GM18858 (cell line): ENCODE results near the gene TTI1.
A peak's percentile ranks its signal among the peaks of the same experiment; 100 is the strongest.

Experiments
- ATAC-seq: cut with Tn5 transposase; IDR thresholded peaks from one replicate; pipeline ENCODE4 v1.9.1; 2021; ENCODE audit not compliant: unreplicated experiment

Gene TTI1

GRCh38 chr20:38033330-38034107 is at the start of gene TTI1, which contains the start of gene RPRD1B:
TSS of gene TTI1 (minus strand) at chr20:38033456. CDS start at chr20:38013816, 19,640 bp downstream.
TSS of gene RPRD1B (plus strand) at chr20:38033746. CDS start at chr20:38033948, 202 bp downstream.
- peak; percentile 65 for ATAC-seq

DNA sequence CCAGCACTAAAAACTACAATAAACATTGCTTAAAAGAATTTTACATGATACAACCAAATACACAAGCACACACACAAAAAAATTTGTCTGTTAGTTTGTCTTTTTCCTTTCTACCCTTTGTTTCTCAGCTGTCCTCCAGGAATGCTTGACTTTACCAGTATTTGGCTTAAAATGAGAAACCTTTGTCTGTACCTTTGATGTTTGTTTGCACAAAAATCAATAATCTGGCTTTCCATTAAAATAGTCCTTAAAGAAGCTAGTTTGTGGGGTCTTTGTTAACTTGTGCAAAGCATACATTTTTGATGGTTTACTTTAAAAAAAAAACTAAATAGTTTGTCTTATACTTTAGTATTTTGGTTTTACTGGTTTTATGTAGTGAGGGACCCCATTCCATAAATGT is 49.6 kb upstream of the TTI1 start:
- ATAC-seq = no peak

DNA sequence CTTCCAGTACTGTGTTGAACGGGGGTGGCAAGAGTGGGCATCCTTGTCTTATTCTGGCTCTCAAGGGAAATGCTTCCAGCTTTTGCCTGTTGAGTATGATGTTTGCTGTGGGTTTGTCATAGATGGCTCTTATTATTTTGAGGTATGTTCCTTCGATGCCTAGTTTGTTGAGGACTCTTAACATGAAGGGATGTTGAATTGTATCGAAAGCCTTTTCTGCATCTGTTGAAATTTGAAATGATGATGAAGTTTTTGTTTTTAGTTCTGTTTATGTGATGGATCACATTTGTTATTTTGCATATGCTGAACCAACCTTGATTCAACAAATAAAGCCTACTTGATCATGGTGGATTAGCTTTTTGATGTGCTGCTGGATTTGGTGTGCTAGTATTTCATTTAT is 48.3 kb upstream of the TTI1 start:
- no peak for ATAC-seq

DNA sequence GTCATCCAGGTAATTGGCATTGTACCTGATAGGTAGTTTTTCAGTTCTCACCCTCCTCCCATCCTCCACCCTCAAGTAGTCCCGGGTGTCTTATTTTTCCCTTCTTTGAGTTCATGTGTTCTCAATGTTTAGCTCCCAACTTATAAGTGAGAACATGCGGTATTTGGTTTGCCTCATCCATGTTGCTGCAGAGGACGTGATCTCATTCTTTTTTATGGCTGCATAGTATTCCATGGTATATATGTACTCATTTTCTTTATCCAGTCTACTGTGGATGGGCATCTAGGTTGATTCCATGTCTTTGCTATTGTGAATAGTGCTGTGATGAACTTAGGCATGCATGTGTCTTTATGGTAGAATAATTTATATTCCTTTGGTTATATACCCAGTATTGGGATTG is 46.1 kb upstream of the TTI1 start:
- no peak for ATAC-seq

- ATAC-seq = no peak
Measured at GRCh38 chr20:38078084-38078483, 44.8 kb upstream of the TTI1 start.

DNA sequence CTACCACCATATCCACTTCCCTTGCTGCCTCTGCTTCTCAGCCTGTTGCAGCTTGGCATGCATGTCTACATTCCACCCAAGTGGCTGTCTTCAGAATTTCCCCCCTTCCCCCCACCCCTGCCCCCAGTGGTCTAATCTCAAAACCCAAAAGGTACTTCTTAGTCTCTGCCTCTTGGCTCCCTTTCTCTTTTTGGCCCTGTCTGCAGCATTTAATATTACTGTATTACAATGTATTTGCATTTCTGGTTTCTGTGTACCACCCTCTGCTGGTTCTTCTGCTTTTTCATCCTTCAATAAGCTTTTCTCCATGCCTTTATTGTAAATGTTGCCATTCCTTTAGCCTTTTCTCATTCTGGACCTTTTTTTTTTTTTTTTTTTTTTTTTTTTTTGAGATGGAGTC is 43.3 kb upstream of the TTI1 start:
- ATAC-seq = no peak

DNA sequence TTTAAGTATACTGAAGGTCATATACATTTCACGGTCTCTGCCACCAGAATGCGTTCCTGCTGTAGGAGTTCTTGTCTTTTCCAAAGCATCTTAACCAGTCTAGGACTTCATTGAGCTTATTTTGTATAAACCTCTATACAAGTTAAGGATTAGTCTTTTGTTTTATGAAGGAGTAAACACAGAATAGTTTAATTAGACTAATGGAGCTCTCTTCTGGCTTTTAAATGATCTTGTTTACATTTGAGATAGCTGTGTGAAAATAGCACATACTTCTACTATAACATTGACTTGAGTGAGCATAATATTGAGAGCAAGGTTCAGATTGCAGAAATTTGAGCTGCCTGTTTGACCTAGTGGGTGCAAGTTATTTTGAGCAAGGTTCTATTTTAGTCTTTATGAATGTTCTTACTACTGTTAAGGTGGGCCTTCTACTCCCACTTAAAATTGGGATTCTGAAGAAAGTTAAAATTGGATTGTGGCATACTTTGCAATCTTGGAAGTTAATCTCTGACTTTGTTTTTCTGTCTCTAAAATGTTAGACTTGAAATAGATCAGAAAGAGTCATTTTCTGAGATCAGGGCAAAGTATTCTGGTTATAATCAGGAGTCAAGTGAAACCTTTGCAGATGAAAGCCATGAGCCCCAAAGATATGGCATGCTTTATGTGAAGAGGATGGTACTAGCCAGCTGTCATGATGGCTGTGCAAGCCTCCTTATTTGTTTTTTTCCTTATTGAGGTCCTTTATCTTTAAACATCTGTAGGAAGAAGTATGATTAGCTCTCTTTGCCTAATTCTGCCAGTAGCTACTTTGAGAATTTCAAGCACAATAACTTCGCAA is 42.1 kb upstream of the TTI1 start:
- no peak for ATAC-seq

DNA sequence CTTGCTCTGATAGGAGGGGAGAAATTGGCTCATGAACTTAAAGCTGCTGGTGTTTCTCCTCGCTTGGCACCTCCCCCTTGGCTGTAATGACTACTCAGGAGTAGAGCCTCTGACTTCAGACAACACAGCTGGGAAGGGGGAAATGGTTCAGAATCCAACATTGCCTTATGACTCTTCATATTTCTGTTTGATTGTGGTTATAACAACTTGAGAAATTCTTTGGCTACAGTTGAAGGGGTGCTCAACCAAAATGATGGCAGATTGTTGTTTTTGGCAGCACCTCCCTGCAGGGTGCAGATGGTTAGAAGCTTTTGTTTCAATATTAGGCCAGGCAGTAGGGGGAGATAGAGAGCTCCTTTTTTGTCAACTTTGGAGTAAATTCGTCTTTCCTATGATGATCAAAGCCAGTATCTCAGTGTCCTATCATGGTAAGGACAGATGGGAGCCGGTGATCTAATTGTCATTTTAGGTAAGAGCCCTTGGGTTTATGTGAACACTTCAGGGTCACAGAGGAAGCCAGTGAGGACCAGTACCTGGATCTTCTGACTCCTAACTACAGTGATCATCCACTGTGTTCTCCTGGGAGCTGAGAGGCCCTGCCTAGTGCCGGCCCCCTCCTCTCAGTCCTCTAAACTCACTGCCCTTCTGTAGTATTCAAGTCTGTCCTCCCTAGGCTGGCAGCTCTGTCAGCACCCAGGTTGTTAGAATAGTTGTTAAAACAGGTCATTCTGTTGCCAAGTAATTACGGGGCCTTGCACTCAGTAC is 40.2 kb upstream of the TTI1 start:
- ATAC-seq = no peak

- ATAC-seq = no peak
Measured at GRCh38 chr20:38072898-38073297, 39.6 kb upstream of the TTI1 start.

DNA sequence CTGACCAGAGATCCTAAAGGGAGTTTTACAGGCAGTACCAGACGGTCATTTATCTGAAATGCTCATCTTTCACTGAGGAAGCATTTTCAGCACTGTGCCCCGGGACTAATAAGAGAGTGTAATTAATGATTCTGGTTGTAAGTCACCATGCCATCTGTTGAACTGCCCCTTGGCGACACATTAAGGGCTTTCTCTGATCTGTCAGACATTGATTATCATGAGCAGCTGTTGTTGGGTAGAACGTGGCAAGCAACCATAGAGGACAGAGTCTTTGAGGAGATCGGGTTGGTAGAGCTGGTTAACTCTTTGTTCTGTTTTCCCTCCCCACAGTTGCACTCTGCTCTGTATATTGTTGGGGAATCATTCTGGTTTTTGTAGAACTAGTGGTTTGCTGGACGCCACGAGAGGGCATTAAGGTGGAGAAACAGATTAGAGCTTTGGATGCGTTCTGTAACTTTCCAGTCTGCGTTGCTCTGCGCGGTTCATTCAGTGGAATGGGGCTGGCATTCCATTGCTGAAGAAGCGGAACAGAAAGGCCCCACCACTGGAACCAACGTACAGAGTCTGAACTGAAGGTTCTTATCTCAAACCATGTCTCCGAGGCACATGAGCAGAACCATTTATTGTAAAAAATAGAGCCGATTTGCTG is 34.6 kb upstream of the TTI1 start:
- ATAC-seq = no peak

GRCh38 chr20:38066969-38067716 is 33.9 kb upstream of the TTI1 start:
- no peak for ATAC-seq

DNA sequence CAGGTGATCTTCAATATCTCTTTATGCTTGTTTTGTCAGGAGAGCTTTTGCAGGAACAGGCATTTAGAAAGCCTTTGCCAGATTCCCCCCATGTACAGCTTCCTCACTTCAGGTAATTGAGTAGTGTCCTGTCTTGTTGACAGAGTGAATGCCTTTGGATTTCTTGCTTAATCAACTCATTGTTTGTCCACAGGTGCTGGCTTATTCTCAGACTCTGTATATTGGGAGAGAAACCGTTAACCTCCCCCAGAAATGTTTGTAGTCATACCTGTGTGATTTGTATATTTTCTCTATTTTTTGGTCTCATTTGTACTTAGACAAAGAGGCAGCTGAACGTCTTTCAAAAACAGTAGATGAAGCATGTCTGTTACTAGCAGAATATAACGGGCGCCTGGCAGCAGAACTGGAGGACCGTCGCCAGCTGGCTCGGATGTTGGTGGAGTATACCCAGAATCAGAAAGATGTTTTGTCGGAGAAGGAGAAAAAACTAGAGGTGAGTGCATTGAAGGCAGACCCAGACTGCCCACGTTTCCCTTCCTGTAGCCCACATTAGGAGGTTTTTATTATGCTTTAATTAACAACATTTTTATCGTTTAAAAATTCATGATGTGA is 32.6 kb upstream of the TTI1 start:
- no peak for ATAC-seq

GRCh38 chr20:38063911-38064530 is 30.8 kb upstream of the TTI1 start:
- no peak for ATAC-seq

- no peak for ATAC-seq
Measured at GRCh38 chr20:38062890-38063289, 29.6 kb upstream of the TTI1 start.

- ATAC-seq = no peak
Measured at GRCh38 chr20:38061109-38061508, 27.9 kb upstream of the TTI1 start.

DNA sequence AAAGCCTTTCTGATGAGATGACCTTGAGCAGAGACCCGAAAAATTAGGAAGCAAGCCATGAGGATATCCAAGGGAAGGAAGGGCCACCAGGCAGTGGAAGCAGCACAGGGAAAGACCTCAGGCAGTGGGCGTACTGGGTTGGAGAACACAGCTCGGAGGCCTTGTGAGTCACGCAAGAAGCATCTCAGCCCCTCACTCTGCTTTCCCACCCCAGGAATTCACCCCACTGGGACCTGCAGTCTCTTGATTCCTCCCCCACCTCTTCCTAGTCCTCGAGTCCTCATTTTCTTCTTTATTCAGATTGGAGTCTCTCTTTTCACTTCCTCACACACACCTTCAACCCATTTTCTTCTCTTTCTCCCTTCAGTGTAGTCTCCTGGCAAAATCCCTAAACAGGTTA is 27.3 kb upstream of the TTI1 start:
- ATAC-seq = no peak

- no peak for ATAC-seq
Measured at GRCh38 chr20:38059832-38060231, 26.6 kb upstream of the TTI1 start.

- peak; percentile 50 for ATAC-seq
Measured at GRCh38 chr20:38057351-38057972, 24.2 kb upstream of the TTI1 start.

DNA sequence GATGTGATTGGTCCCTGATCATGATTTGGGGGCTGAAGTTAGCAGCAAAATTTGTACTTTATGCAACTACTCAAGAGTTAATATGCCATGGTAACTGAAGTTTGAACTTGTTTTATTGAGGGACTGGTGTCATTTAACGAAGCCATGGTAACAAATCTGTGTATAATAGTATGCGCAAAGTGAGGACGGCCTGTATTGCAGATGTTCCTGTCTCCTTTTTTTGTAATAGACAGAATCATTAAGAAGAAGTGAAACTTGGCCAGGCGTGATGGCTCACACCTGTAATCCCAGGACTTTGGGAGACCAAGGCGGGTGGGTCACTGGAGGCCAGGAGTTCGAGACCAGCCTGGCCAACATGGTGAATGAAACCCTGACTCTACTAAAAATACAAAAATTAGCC is 22.6 kb upstream of the TTI1 start:
- ATAC-seq = no peak
